Measurements from ENCODE around the gene WDR7.

- TF ChIP-seq CTCF (IDR thresholded peaks at IDR 0.05) (no peak), POLR2A (IDR thresholded peaks at IDR 0.05) (no peak)
Measured at GRCh38 chr18:56933472-56933871, 282.3 kb downstream of the WDR7 start.

All from testis (tissue), 2 donors.